Smooth muscle cell (in vitro differentiated cells): ENCODE measurements around the gene CD53. TPM values are rescaled to one million over a fixed set of nuclear protein-coding genes. Genes with fewer than 3 reads are reported as not detected.

Source experiments
- DNase-seq: peaks from one replicate; lab custom pipeline; 2025; ENCODE audit not compliant: unreplicated experiment; lab: John Stamatoyannopoulos, UW
- H2AFZ ChIP-seq: fragments of 200-600 bp; sonication (generic); 2 replicates; pipeline ENCODE4 v1.6.0; 2016; ENCODE audit warnings: antibody characterized with exemption, low read depth, mild to moderate bottlenecking
- H3F3A ChIP-seq: fragments of 200-600 bp; sonication (generic); 2 replicates; pipeline ENCODE4 v1.6.0; 2017; ENCODE audit warnings: antibody characterized with exemption, low read depth
- H3K27ac ChIP-seq: fragments of 200-600 bp; sonication (generic); 2 replicates; pipeline ENCODE4 v1.5.1; 2016; ENCODE audit warnings: low read depth, mild to moderate bottlenecking
- H3K27me3 ChIP-seq: fragments of 200-600 bp; sonication (generic); 2 replicates; pipeline ENCODE4 v1.6.1; 2016; ENCODE audit warnings: low read depth, mild to moderate bottlenecking
- H3K36me3 ChIP-seq: fragments of 200-600 bp; sonication (generic); 2 replicates; pipeline ENCODE4 v1.5.1; 2016; ENCODE audit warnings: low read depth
- H3K4me1 ChIP-seq: fragments of 200-600 bp; sonication (generic); 2 replicates; pipeline ENCODE4 v1.5.1; 2016; ENCODE audit warnings: low read depth
- H3K4me2 ChIP-seq: fragments of 200-600 bp; sonication (generic); 2 replicates; pipeline ENCODE4 v1.6.0; 2016; ENCODE audit warnings: mild to moderate bottlenecking
- H3K4me3 ChIP-seq: fragments of 200-600 bp; sonication (generic); 2 replicates; pipeline ENCODE4 v1.5.1; 2016; ENCODE audit warnings: mild to moderate bottlenecking
- H3K79me2 ChIP-seq: fragments of 200-600 bp; sonication (generic); 2 replicates; pipeline ENCODE4 v1.6.0; 2016; ENCODE audit warnings: low read depth, mild to moderate bottlenecking
- H3K9ac ChIP-seq: fragments of 200-600 bp; sonication (generic); 2 replicates; pipeline ENCODE4 v1.6.0; 2016; ENCODE audit warnings: low read depth
- H3K9me3 ChIP-seq: fragments of 200-600 bp; sonication (generic); replicated peaks from 2 replicates; pipeline ENCODE4 v1.5.1; 2016; ENCODE audit warnings: low read depth
- H4K20me1 ChIP-seq: fragments of 200-600 bp; sonication (generic); 2 replicates; pipeline ENCODE4 v1.6.0; 2016; ENCODE audit warnings: low read depth
- WGBS: methylation state at CpG from one replicate; pipeline ENCODE4 v1.1.7; 2016; ENCODE audit warnings: low lambda C conversion rate; 5-methylcytosine and 5-hydroxymethylcytosine counted together
- polyA plus RNA-seq: library from polyadenylated mRNA; unstranded; fragments of >200 nt; fragmentation: Nextera tagmentation; extraction: Ambion mirVana; gene quantifications from 2 replicates; pipeline ENCODE4 v1.2.1, GENCODE V29; 2016
- total RNA-seq: library from RNA; depleted of rRNA; stranded (reverse); fragments of >200 nt; gene quantifications from 2 replicates; pipeline ENCODE4 v1.2.3, GENCODE V29; 2014
- TF ChIP-seq, protein P1 (sequence below): fragments of 200-600 bp; sonication (generic); IDR thresholded peaks from 2 replicates; pipeline ENCODE4 v1.5.1; 2017; ENCODE audit warnings: borderline replicate concordance, mild to moderate bottlenecking, antibody characterized with exemption; ENCODE audit not compliant: insufficient read depth, poor library complexity, severe bottlenecking

The CD53 gene
- total and polyA plus RNA-seq, 2 experiments from 2014 or later, result not detected

DNA sequence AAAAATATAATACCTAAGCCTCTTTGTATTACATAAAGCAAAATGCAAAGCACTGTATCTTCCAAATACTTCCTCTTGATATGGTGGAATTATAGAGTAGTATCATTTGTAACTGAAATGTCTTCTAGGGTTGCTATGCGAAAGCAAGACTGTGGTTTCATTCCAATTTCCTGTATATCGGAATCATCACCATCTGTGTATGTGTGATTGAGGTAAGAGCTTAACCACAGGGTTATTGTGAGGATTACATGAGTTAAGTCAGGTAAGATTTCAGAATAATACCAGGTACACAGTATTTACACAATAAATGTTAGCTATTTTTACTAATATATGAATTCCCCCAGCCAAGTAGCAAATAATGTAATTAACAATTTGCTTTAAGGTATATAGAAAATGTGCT is 24.7 kb downstream of the CD53 start:
- WGBS, result 89% methylated on average over 2 of the region's 2 CpGs
- Histone ChIP-seq H3K4me2 (no peak overlapping the region), H3K27me3 (no peaks in the 10 kb centered on the region), H3K36me3 (no peaks in the 10 kb centered on the region), H3K9ac (no peak overlapping the region), H2AFZ (no peak overlapping the region), H3K4me1 (no peaks in the 10 kb centered on the region), H4K20me1 (no peaks in the 10 kb centered on the region), H3K9me3 (no peaks in the 10 kb centered on the region), H3K79me2 (no peaks in the 10 kb centered on the region), H3F3A (no peaks in the 10 kb centered on the region), H3K4me3 (no peak overlapping the region), H3K27ac (no peak overlapping the region)
- no peak for DNase-seq
- TF ChIP-seq, protein P1, sequence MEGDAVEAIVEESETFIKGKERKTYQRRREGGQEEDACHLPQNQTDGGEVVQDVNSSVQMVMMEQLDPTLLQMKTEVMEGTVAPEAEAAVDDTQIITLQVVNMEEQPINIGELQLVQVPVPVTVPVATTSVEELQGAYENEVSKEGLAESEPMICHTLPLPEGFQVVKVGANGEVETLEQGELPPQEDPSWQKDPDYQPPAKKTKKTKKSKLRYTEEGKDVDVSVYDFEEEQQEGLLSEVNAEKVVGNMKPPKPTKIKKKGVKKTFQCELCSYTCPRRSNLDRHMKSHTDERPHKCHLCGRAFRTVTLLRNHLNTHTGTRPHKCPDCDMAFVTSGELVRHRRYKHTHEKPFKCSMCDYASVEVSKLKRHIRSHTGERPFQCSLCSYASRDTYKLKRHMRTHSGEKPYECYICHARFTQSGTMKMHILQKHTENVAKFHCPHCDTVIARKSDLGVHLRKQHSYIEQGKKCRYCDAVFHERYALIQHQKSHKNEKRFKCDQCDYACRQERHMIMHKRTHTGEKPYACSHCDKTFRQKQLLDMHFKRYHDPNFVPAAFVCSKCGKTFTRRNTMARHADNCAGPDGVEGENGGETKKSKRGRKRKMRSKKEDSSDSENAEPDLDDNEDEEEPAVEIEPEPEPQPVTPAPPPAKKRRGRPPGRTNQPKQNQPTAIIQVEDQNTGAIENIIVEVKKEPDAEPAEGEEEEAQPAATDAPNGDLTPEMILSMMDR, result no peak

DNA sequence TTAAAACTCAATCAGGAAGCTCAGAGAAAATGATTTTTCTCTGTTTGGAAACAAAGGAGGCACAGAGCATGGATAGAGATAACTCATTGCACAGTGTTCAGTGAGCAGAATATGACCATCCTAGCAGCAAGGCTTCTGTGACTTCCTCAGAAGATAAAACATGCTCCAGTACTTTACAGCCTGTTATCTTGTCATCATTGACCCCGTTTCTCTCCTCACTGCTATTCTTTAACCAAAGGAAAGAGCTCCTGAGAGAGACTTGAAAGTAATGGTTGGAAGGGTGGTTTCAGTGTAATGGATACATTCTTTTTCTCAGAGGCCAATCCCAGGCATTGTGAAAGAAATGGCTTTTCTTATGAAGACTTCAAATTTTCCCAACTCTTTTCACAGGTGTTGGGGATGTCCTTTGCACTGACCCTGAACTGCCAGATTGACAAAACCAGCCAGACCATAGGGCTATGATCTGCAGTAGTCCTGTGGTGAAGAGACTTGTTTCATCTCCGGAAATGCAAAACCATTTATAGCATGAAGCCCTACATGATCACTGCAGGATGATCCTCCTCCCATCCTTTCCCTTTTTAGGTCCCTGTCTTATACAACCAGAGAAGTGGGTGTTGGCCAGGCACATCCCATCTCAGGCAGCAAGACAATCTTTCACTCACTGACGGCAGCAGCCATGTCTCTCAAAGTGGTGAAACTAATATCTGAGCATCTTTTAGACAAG is 25.9 kb downstream of the CD53 start:
- Histone ChIP-seq H2AFZ (no peak overlapping the region), H3K4me1 (no peaks in the 10 kb centered on the region), H3K4me3 (no peak overlapping the region), H3K9ac (no peak overlapping the region), H4K20me1 (no peaks in the 10 kb centered on the region), H3K4me2 (no peak overlapping the region), H3F3A (no peaks in the 10 kb centered on the region), H3K9me3 (no peaks in the 10 kb centered on the region), H3K27me3 (no peaks in the 10 kb centered on the region), H3K27ac (no peak overlapping the region), H3K79me2 (no peaks in the 10 kb centered on the region), H3K36me3 (no peaks in the 10 kb centered on the region)
- no peak for DNase-seq
- TF ChIP-seq, protein P1, result no peak
- WGBS, result 79% methylated on average over 3 of the region's 3 CpGs

DNA sequence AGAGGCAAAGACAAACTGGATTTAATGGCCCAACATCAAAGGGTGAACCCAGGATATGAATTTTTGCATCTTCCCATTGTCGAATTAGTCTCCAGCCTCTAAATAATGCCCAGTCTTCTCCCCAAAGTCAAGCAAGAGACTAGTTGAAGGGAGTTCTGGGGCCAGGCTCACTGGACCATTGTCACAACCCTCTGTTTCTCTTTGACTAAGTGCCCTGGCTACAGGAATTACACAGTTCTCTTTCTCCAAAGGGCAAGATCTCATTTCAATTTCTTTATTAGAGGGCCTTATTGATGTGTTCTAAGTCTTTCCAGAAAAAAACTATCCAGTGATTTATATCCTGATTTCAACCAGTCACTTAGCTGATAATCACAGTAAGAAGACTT is 26.5 kb downstream of the CD53 start:
- Histone ChIP-seq H3K27ac (no peak overlapping the region), H3K9ac (no peak overlapping the region), H3K36me3 (no peaks in the 10 kb centered on the region), H3K27me3 (no peaks in the 10 kb centered on the region), H2AFZ (no peak overlapping the region), H3K4me1 (no peaks in the 10 kb centered on the region), H3F3A (no peaks in the 10 kb centered on the region), H3K4me2 (no peak overlapping the region), H3K9me3 (no peaks in the 10 kb centered on the region), H3K79me2 (no peaks in the 10 kb centered on the region), H3K4me3 (no peak overlapping the region), H4K20me1 (no peaks in the 10 kb centered on the region)
- DNase-seq, result no peak
- TF ChIP-seq, protein P1, result no peak
- 93% methylated on average over 1 of the region's 1 CpG for WGBS
